ENCODE results near the gene MASP2.

GRCh38 chr1:11012260-11013159 is 34.5 kb downstream of the MASP2 start, which contains the start of gene TARDBP:
- TF ChIP-seq POLR2A (IDR thresholded peaks at IDR 0.05) = peak; percentile 97 to 99
- no peak for TF ChIP-seq CTCF (IDR thresholded peaks at IDR 0.05 in 4 of 5, conservative IDR thresholded peaks at IDR 0.05 in 1 of 5)

Measured in gastrocnemius medialis (tissue), 4 donors.